K562 (cell line): Measurements from ENCODE around the gene CELA1. TPM values are rescaled to one million over a fixed set of nuclear protein-coding genes. Genes with fewer than 3 reads are reported as not detected.

Experiments used
- ARNT ChIP-seq, 2 experiments: fragments of 450-650 bp; IDR thresholded peaks; 2 replicates each; pipeline ENCODE4 v1.6.1; 2016; ENCODE audit warnings: mild to moderate bottlenecking in 1 of 2
- ATF2 ChIP-seq: sonication (generic); formaldehyde crosslinking; IDR thresholded peaks from 2 replicates; pipeline ENCODE4 v1.8.1; 2022; ENCODE audit warnings: missing genetic modification reagents
- DPF2 ChIP-seq: fragments of 450-650 bp; IDR thresholded peaks from 2 replicates; pipeline ENCODE4 v1.6.1; 2016
- FOXA1 ChIP-seq: fragments of 450-650 bp; IDR thresholded peaks from 2 replicates; pipeline ENCODE4 v1.6.1; 2016; ENCODE audit warnings: mild to moderate bottlenecking, borderline replicate concordance
- GATAD2A ChIP-seq: fragments of 450-650 bp; IDR thresholded peaks from 2 replicates; pipeline ENCODE4 v1.6.1; 2017
- KAT8 ChIP-seq: fragments of 450-650 bp; IDR thresholded peaks from 2 replicates; pipeline ENCODE4 v1.6.1; 2016; ENCODE audit warnings: low read depth, mild to moderate bottlenecking
- KDM1A ChIP-seq, 2 experiments: fragments of 450-650 bp; IDR thresholded peaks; 2 replicates each; pipeline ENCODE4 v1.6.1; 2016; ENCODE audit warnings: mild to moderate bottlenecking in 2 of 2
- NUFIP1 ChIP-seq: fragments of 450-650 bp; IDR thresholded peaks from 2 replicates; pipeline ENCODE4 v1.6.1; 2018; ENCODE audit not compliant: partially characterized antibody
- PURB ChIP-seq: sonication (generic); formaldehyde crosslinking; IDR thresholded peaks from 2 replicates; pipeline ENCODE4 v1.9.0; 2021; ENCODE audit warnings: low read depth, mild to moderate bottlenecking, missing genetic modification reagents
- RB1 ChIP-seq: fragments of 450-650 bp; IDR thresholded peaks from 2 replicates; pipeline ENCODE4 v1.6.1; 2017; ENCODE audit warnings: low read depth, mild to moderate bottlenecking
- RHOXF2B ChIP-seq: fragments of 250-450 bp; sonication (Bioruptor Pico); conservative IDR thresholded peaks from 2 replicates; pipeline ENCODE4 v1.5.1; 2021
- TOE1 ChIP-seq, 2 experiments: fragments of 450-650 bp in 1 of 2; sonication (generic) in 1 of 2; formaldehyde crosslinking in 1 of 2; IDR thresholded peaks; 2 replicates each; pipeline versions ENCODE4 v1.7.1 to v1.8.0; 2016 to 2022; ENCODE audit warnings: borderline replicate concordance in 2 of 2, mild to moderate bottlenecking in 2 of 2, antibody characterized with exemption in 1 of 2, inconsistent platforms in 1 of 2, low read depth in 1 of 2, missing genetic modification reagents in 1 of 2, moderate library complexity in 1 of 2
- U2AF1 ChIP-seq: fragments of 200-400 bp; formaldehyde crosslinking; optimal IDR thresholded peaks from 2 replicates; pipeline ENCODE3; 2017; ENCODE audit warnings: mild to moderate bottlenecking, low read depth, low read length, moderate library complexity
- YY1 ChIP-seq, 3 experiments: IDR thresholded peaks; 2 replicates each; pipeline ENCODE4 v1.6.1; 2011; ENCODE audit warnings: low read length in 2 of 3, mild to moderate bottlenecking in 2 of 3, moderate library complexity in 2 of 3, borderline replicate concordance in 1 of 3, control low read depth in 1 of 3, low read depth in 1 of 3; ENCODE audit not compliant: insufficient read depth in 3 of 3, insufficient replicate concordance in 2 of 3, control insufficient read depth in 1 of 3, insufficient read length in 1 of 3; ENCODE audit errors: extremely low read depth in 1 of 3
- ZFP91 ChIP-seq: sonication (generic); formaldehyde crosslinking; IDR thresholded peaks from 2 replicates; pipeline ENCODE4 v1.8.0; 2022; ENCODE audit warnings: mild to moderate bottlenecking, missing genetic modification reagents
- ZNF165 ChIP-seq: fragments of 250-450 bp; sonication (Bioruptor Pico); IDR thresholded peaks from 2 replicates; pipeline ENCODE4 v1.4.0; 2020; ENCODE audit warnings: borderline replicate concordance
- ZNF174 ChIP-seq: fragments of 250-450 bp; sonication (Bioruptor Pico); IDR thresholded peaks from 2 replicates; pipeline ENCODE4 v1.4.0; 2020; ENCODE audit warnings: mild to moderate bottlenecking
- ZNF583 ChIP-seq: fragments of 250-450 bp; sonication (Bioruptor Pico); IDR thresholded peaks from 2 replicates; pipeline ENCODE4 v1.4.0; 2020
- polyA plus RNA-seq, 8 experiments: library from polyadenylated mRNA; depleted of rRNA in 4 of 8; stranded (reverse) in 5 of 8; unstranded in 3 of 8; fragments of >200 nt; fragmentation: Nextera tagmentation in 2 of 8; fragmentation: Illumina TruSeq in 1 of 8; extraction: Ambion mirVana in 2 of 8; extraction: Trizol in 1 of 8; gene quantifications; 2 replicates each; pipeline versions ENCODE4 v1.2.1 to v1.2.3, GENCODE V29; 2011 to 2014; ENCODE audit warnings: inconsistent platforms in 1 of 8, missing spikeins in 1 of 8
- total RNA-seq, 7 experiments: library from RNA; depleted of rRNA in 6 of 7; stranded (reverse); fragments of >200 nt in 6 of 7; fragmentation: Illumina TruSeq in 2 of 7; extraction: Trizol in 2 of 7; gene quantifications; 2 replicates each; pipeline versions ENCODE4 v1.2.1 to v1.2.3, GENCODE V29; 2011 to 2021; ENCODE audit warnings: low replicate concordance in 1 of 7
- TF ChIP-seq, protein P1 (sequence below), 2 experiments: IDR thresholded peaks; 2 replicates each; pipeline ENCODE4 v1.6.1; 2011; ENCODE audit warnings: borderline replicate concordance in 1 of 2, control low read depth in 1 of 2, low read depth in 1 of 2, low read length in 1 of 2, mild to moderate bottlenecking in 1 of 2, mixed read lengths in 1 of 2, moderate library complexity in 1 of 2; ENCODE audit not compliant: insufficient read depth in 1 of 2, insufficient read length in 1 of 2, poor library complexity in 1 of 2, severe bottlenecking in 1 of 2; ENCODE audit errors: extremely low read depth in 1 of 2
- TF ChIP-seq, protein P2 (sequence below): sonication (generic); formaldehyde crosslinking; IDR thresholded peaks from 2 replicates; pipeline ENCODE4 v1.8.0; 2023; ENCODE audit warnings: mild to moderate bottlenecking, missing genetic modification reagents

Gene CELA1
- total and polyA plus RNA-seq, 9 of the 15 experiments (the other 6 are each of a cell fraction or from before 2014, with no cell fraction given) = 0.06 to 0.27 (median 0.22) TPM; not detected in 6

DNA sequence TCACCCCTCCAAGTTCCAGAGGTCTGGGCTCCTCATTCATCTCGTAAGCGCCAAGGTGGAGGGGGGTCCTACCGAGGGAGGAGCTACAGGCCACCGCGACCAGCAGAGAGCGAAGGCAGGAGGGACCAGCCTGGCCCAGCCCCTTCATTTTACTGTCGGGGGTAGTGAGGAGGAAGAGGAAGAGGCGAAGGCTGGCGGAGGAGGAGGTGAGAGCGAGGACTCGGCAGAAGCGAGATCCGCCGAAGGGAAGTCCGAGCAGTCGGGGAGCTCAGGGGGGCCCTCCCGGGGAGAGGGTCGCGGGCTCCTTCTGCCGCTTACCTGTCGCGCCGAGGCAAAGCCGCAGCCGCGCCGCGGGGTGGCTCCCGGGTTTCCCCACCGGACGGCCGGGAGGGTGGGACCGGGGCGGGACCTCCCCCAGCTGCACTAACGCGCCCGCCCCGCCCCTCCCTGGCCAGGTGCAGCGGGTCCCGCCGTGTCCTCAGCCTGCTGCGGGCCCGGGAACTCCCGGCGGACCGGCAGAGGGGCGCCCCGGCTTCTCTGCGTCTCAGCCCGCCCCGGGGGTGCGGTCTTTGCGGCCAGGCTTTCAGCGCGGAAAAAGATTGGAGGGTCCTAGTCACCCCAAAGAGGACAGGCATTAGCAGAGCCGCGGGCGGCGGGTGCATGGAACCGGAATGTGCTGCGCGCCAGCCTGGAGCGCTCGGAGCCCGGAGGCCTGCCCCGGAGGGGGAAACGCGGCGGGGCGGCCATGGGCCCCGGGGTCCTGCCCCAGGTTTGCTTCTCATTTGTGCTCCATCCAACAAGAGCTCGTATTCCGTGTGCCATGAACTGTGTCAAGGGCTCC, 45.0 kb upstream of the CELA1 start, which contains the start of gene GALNT6 (continued):
- TF ChIP-seq KDM1A (IDR thresholded peaks at IDR 0.05) (no peak), U2AF1 (no peak), KAT8 (no peak), ZNF165 (CRISPR knock-in tag) (no peak), ZNF583 (CRISPR knock-in tag) (no peak), GATAD2A (no peak), ATF2 (CRISPR knock-in tag) (no peak), ARNT (IDR thresholded peaks at IDR 0.05) (no peak), YY1 (IDR thresholded peaks at IDR 0.05; ENCODE audit: borderline replicate concordance in 1 of 3, control insufficient read depth in 1 of 3, extremely low read depth in 1 of 3, insufficient read depth in 3 of 3, insufficient read length in 1 of 3, insufficient replicate concordance in 2 of 3, low read depth in 1 of 3, low read length in 2 of 3) (peak in 1 of 3 experiments; percentile 22), DPF2 (no peak), TOE1 (IDR thresholded peaks at IDR 0.05; ENCODE audit: borderline replicate concordance) (no peak), TOE1 (CRISPR knock-in tag; IDR thresholded peaks at IDR 0.05; ENCODE audit: borderline replicate concordance, low read depth) (no peak), NUFIP1 (no peak), ZNF174 (CRISPR knock-in tag) (no peak), RB1 (peak; percentile 36; the same call in 1 of the 2 replicates), FOXA1 (no peak), ZFP91 (CRISPR knock-in tag) (no peak), RHOXF2B (CRISPR knock-in tag) (no peak), PURB (CRISPR knock-in tag) (no peak)
- TF ChIP-seq, protein P1, sequence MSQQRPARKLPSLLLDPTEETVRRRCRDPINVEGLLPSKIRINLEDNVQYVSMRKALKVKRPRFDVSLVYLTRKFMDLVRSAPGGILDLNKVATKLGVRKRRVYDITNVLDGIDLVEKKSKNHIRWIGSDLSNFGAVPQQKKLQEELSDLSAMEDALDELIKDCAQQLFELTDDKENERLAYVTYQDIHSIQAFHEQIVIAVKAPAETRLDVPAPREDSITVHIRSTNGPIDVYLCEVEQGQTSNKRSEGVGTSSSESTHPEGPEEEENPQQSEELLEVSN (IDR thresholded peaks at IDR 0.05; ENCODE audit: borderline replicate concordance in 1 of 2, extremely low read depth in 1 of 2, insufficient read depth in 1 of 2, insufficient read length in 1 of 2, low read depth in 1 of 2, low read length in 1 of 2, poor library complexity in 1 of 2, severe bottlenecking in 1 of 2) = peak in 1 of 2 experiments; percentile 54
- TF ChIP-seq, protein P2, sequence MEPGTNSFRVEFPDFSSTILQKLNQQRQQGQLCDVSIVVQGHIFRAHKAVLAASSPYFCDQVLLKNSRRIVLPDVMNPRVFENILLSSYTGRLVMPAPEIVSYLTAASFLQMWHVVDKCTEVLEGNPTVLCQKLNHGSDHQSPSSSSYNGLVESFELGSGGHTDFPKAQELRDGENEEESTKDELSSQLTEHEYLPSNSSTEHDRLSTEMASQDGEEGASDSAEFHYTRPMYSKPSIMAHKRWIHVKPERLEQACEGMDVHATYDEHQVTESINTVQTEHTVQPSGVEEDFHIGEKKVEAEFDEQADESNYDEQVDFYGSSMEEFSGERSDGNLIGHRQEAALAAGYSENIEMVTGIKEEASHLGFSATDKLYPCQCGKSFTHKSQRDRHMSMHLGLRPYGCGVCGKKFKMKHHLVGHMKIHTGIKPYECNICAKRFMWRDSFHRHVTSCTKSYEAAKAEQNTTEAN = no peak
